Parathyroid adenoma (tissue), 2 donors: ENCODE results near the gene MBTPS1.

Source experiments
- H2AFZ ChIP-seq: fragments of 300-600 bp; sonication (generic); one replicate; pipeline ENCODE4 v1.7.0; 2017; ENCODE audit warnings: antibody characterized with exemption, mild to moderate bottlenecking
- H3K27ac ChIP-seq: fragments of 300-600 bp; sonication (generic); one replicate; pipeline ENCODE4 v1.7.0; 2017
- H3K27me3 ChIP-seq: fragments of 300-600 bp; sonication (generic); one replicate; pipeline ENCODE4 v1.7.0; 2017; ENCODE audit warnings: low read length; ENCODE audit not compliant: control insufficient read depth, insufficient read depth
- H3K36me3 ChIP-seq: fragments of 300-600 bp; sonication (generic); one replicate; pipeline ENCODE4 v1.7.0; 2017; ENCODE audit warnings: low read length; ENCODE audit not compliant: control insufficient read depth, insufficient read depth
- H3K4me1 ChIP-seq: fragments of 300-600 bp; sonication (generic); one replicate; pipeline ENCODE4 v1.7.0; 2017; ENCODE audit warnings: control low read depth
- H3K4me2 ChIP-seq: fragments of 300-600 bp; sonication (generic); one replicate; pipeline ENCODE4 v1.7.0; 2017; ENCODE audit warnings: low read length
- H3K4me3 ChIP-seq: fragments of 300-600 bp; sonication (generic); one replicate; pipeline ENCODE4 v1.7.0; 2017; ENCODE audit warnings: low read depth, low read length
- H3K79me2 ChIP-seq: fragments of 300-600 bp; sonication (generic); one replicate; pipeline ENCODE4 v1.7.0; 2017; ENCODE audit warnings: control low read depth
- H3K9ac ChIP-seq: fragments of 300-600 bp; sonication (generic); one replicate; pipeline ENCODE4 v1.7.0; 2017; ENCODE audit warnings: mild to moderate bottlenecking
- H3K9me3 ChIP-seq: fragments of 300-600 bp; sonication (generic); one replicate; pipeline ENCODE4 v1.7.0; 2017; ENCODE audit warnings: low read length; ENCODE audit not compliant: control insufficient read depth
- CTCF ChIP-seq: fragments of 300-600 bp; sonication (generic); IDR thresholded peaks from one replicate; pipeline ENCODE4 v1.7.0; 2017; ENCODE audit warnings: antibody characterized with exemption, mild to moderate bottlenecking
- donor health status: primary hyperparathyroidism.

Gene MBTPS1

GRCh38 chr16:84054916-84055315, 61.8 kb downstream of the MBTPS1 start:
- Histone ChIP-seq H3K9me3 (no peaks in the 10 kb centered on the region), H3K27me3 (no peaks in the 10 kb centered on the region), H3K9ac (no peak overlapping the region), H3K27ac (no peak overlapping the region), H3K36me3 (no peaks in the 10 kb centered on the region), H3K4me2 (no peak overlapping the region), H3K4me1 (peaks cover 13% of the 10 kb centered on the region), H3K4me3 (no peak overlapping the region), H3K79me2 (peaks cover 8% of the 10 kb centered on the region), H2AFZ (no peak overlapping the region)
- no peak for TF ChIP-seq CTCF

GRCh38 chr16:84054271-84054670, 62.5 kb downstream of the MBTPS1 start:
- Histone ChIP-seq H3K79me2 (peaks cover 8% of the 10 kb centered on the region), H3K4me1 (peaks cover 17% of the 10 kb centered on the region), H3K4me3 (no peak overlapping the region), H3K9me3 (no peaks in the 10 kb centered on the region), H3K36me3 (no peaks in the 10 kb centered on the region), H2AFZ (no peak overlapping the region), H3K27ac (no peak overlapping the region), H3K27me3 (no peaks in the 10 kb centered on the region), H3K4me2 (no peak overlapping the region), H3K9ac (no peak overlapping the region)
- TF ChIP-seq CTCF, result no peak

GRCh38 chr16:84053237-84053636, 63.5 kb downstream of the MBTPS1 start:
- no peaks in the 10 kb centered on the region for H3K9me3 ChIP-seq
- no peaks in the 10 kb centered on the region for H3K36me3 ChIP-seq
- H3K4me3 ChIP-seq, result no peak overlapping the region
- H3K9ac ChIP-seq, result no peak overlapping the region
- no peaks in the 10 kb centered on the region for H3K27me3 ChIP-seq
- no peak overlapping the region for H3K4me2 ChIP-seq
- no peak overlapping the region for H3K27ac ChIP-seq
- no peak for TF ChIP-seq CTCF
- peaks cover 17% of the 10 kb centered on the region for H3K4me1 ChIP-seq
- H3K79me2 ChIP-seq, result peaks cover 8% of the 10 kb centered on the region
- no peak overlapping the region for H2AFZ ChIP-seq

GRCh38 chr16:84052071-84052622, 64.6 kb downstream of the MBTPS1 start:
- peaks cover 4% of the 10 kb centered on the region for H3K79me2 ChIP-seq
- H3K27me3 ChIP-seq, result no peaks in the 10 kb centered on the region
- H3K4me2 ChIP-seq, result no peak overlapping the region
- peaks cover 17% of the 10 kb centered on the region for H3K4me1 ChIP-seq
- no peaks in the 10 kb centered on the region for H3K36me3 ChIP-seq
- H3K9ac ChIP-seq, result no peak overlapping the region
- H3K9me3 ChIP-seq, result no peaks in the 10 kb centered on the region
- no peak overlapping the region for H2AFZ ChIP-seq
- peak overlapping the region; percentile 16 for H3K27ac ChIP-seq
- H3K4me3 ChIP-seq, result no peak overlapping the region
- TF ChIP-seq CTCF, result no peak

- no peaks in the 10 kb centered on the region for H3K36me3 ChIP-seq
- H3K4me2 ChIP-seq, result no peak overlapping the region
- H2AFZ ChIP-seq, result no peak overlapping the region
- H3K4me1 ChIP-seq, result peaks cover 17% of the 10 kb centered on the region
- no peak overlapping the region for H3K9ac ChIP-seq
- peak overlapping the region; percentile 76 for H3K27ac ChIP-seq
- peaks cover 3% of the 10 kb centered on the region for H3K79me2 ChIP-seq
- H3K9me3 ChIP-seq, result no peaks in the 10 kb centered on the region
- no peaks in the 10 kb centered on the region for H3K27me3 ChIP-seq
- no peak for TF ChIP-seq CTCF
- no peak overlapping the region for H3K4me3 ChIP-seq
Observed at GRCh38 chr16:84050316-84050715, 66.4 kb downstream of the MBTPS1 start.
